ENCODE data around the gene FLT3. TPM values are rescaled to one million over a fixed set of nuclear protein-coding genes. Genes with fewer than 3 reads are reported as not detected.
"Not testable (repeated sequence)": the region's sequence is repeated elsewhere in the genome, so short reads cannot be mapped to it uniquely, and the experiment has no call there.

The FLT3 gene
- polyA plus RNA-seq, 1 of the 3 experiments (the other 2 are of a cell fraction): not detected

GRCh38 chr13:28106976-28107375 is 6.6 kb upstream of the FLT3 start:
- Histone ChIP-seq H3K4me2 (no peak overlapping the region), H3K79me2 (ENCODE audit: insufficient read depth) (no peaks in the 10 kb centered on the region), H3K9me2 (no peaks in the 10 kb centered on the region), H3K27ac (ENCODE audit: low read depth in 2 of 2, low read length in 1 of 2) (no peak overlapping the region), H3K4me3 (ENCODE audit: low read depth in 2 of 2, low read length in 1 of 2) (no peak overlapping the region), H3K9me3 (no peaks in the 10 kb centered on the region), H3F3A (replicated peaks; ENCODE audit: insufficient read depth) (no peaks in the 10 kb centered on the region), H3K27me3 (ENCODE audit: insufficient read depth) (peaks cover 43% of the 10 kb centered on the region), H3K36me3 (replicated peaks in 1 of 2; ENCODE audit: control insufficient read depth in 1 of 2, insufficient read depth in 2 of 2, low read length in 1 of 2) (no peaks in the 10 kb centered on the region), H3K9ac (no peak overlapping the region), H2AFZ (ENCODE audit: low read depth) (no peak overlapping the region), H3K4me1 (ENCODE audit: control insufficient read depth in 1 of 2, insufficient read depth in 2 of 2, low read depth in 1 of 2, low read length in 1 of 2) (no peaks in the 10 kb centered on the region), H4K20me1 (ENCODE audit: insufficient read depth) (no peaks in the 10 kb centered on the region)
- TF ChIP-seq CHD2 (IDR thresholded peaks at IDR 0.05; ENCODE audit: low read length, partially characterized antibody) (no peak), MAX (IDR thresholded peaks at IDR 0.05; ENCODE audit: low read depth) (no peak), RXRA (IDR thresholded peaks at IDR 0.05; ENCODE audit: borderline replicate concordance, low read depth) (no peak), SMC3 (IDR thresholded peaks at IDR 0.05; ENCODE audit: low read depth, low read length) (no peak), EZH2phosphoT487 (IDR thresholded peaks at IDR 0.05; ENCODE audit: borderline replicate concordance, low read depth) (no peak), YY1 (IDR thresholded peaks at IDR 0.05; ENCODE audit: low read depth) (no peak), ELF1 (IDR thresholded peaks at IDR 0.05) (no peak), IRF3 (IDR thresholded peaks at IDR 0.05; ENCODE audit: low read depth, low read length) (no peak), NRF1 (IDR thresholded peaks at IDR 0.05; ENCODE audit: low read depth, low read length) (no peak), RFX5 (IDR thresholded peaks at IDR 0.05; ENCODE audit: low read length) (no peak), PBX3 (IDR thresholded peaks at IDR 0.05) (no peak), SIN3A (IDR thresholded peaks at IDR 0.05; ENCODE audit: borderline replicate concordance, low read depth, low read length) (no peak), EP300 (IDR thresholded peaks at IDR 0.05; ENCODE audit: borderline replicate concordance in 1 of 2, low read depth in 1 of 2, low read length in 1 of 2) (no peak)
- POLR2A ChIA-PET: no interaction called here
- no peak for DNase-seq
- CTCF ChIA-PET: no interaction called here
- WGBS (ENCODE audit: low lambda C conversion rate): 7% methylated on average over 1 of the region's 1 CpG

GRCh38 chr13:28101886-28102285 is 1.5 kb upstream of the FLT3 start:
- peaks cover 68% of the 10 kb centered on the region for H3K27me3 ChIP-seq (ENCODE audit: insufficient read depth)
- H3K36me3 ChIP-seq (replicated peaks in 1 of 2; ENCODE audit: control insufficient read depth in 1 of 2, insufficient read depth in 2 of 2, low read length in 1 of 2); CTCF ChIA-PET; H4K20me1 ChIP-seq (ENCODE audit: insufficient read depth); H3K27ac ChIP-seq (ENCODE audit: low read depth in 2 of 2, low read length in 1 of 2); H3K9me2 ChIP-seq; H3K4me1 ChIP-seq (ENCODE audit: control insufficient read depth in 1 of 2, insufficient read depth in 2 of 2, low read depth in 1 of 2, low read length in 1 of 2); H3K79me2 ChIP-seq (ENCODE audit: insufficient read depth); H3F3A ChIP-seq (replicated peaks; ENCODE audit: insufficient read depth); H2AFZ ChIP-seq (ENCODE audit: low read depth); POLR2A ChIA-PET; H3K4me2 ChIP-seq; DNase-seq; H3K9me3 ChIP-seq; H3K9ac ChIP-seq; H3K4me3 ChIP-seq (ENCODE audit: low read depth in 2 of 2, low read length in 1 of 2): not testable (repeated sequence)
- WGBS (ENCODE audit: low lambda C conversion rate): 28% methylated on average over 4 of the region's 4 CpGs
